Measurements from ENCODE around the gene GXYLT2. TPM values are rescaled to one million over a fixed set of nuclear protein-coding genes. Genes with fewer than 3 reads are reported as not detected.

Gene GXYLT2
- total RNA-seq, 1 donor from 2014 or later = 16.2 TPM

DNA sequence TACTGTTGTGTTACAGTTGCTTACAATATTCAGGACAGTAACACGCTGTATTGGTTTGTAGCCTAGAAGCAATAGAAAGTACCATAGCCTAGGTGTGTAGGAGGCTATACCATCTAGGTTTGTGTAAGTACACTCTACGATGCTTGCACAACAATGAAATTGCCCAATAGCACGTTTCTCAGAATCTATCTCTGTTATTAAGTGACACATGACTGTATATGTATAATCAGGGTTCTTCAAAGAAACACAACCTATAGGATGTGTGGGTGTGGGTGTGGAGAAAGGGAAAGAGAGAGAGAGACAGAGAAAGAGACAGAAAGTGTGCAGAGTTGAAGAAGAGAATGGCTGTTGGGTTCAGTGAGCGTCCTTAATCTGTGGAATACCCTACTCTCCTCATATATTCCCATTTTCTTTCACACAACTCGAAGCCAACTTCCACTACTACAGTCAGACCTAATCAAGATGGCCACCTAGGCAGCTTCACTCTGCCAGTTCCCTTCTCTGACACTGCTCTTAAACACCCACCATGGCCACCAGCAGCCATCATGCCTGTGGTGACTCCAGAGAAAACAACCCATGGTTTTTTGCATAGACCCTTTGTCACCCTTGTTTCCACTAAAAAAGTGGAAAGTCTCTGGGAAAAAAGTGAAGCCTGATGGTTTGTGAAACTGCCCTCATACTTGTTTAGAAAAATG, 103.0 kb downstream of the GXYLT2 start:
- H3K36me3 ChIP-seq = no peaks in the 10 kb centered on the region
- DNase-seq = no peak
- H3K27ac ChIP-seq (replicated peaks) = no peak overlapping the region
- no peaks in the 10 kb centered on the region for H3K4me1 ChIP-seq
- H3K27me3 ChIP-seq (ENCODE audit: low read depth) = no peaks in the 10 kb centered on the region
- peaks cover under 1% of the 10 kb centered on the region for H3K9me3 ChIP-seq (replicated peaks)
- intact Hi-C loops (cut with micrococcal nuclease) = loop anchor here (10.0 kb wide), 1 partner anchor 64 kb away; no protein-coding TSS in a partner anchor
- TF ChIP-seq, protein P1, sequence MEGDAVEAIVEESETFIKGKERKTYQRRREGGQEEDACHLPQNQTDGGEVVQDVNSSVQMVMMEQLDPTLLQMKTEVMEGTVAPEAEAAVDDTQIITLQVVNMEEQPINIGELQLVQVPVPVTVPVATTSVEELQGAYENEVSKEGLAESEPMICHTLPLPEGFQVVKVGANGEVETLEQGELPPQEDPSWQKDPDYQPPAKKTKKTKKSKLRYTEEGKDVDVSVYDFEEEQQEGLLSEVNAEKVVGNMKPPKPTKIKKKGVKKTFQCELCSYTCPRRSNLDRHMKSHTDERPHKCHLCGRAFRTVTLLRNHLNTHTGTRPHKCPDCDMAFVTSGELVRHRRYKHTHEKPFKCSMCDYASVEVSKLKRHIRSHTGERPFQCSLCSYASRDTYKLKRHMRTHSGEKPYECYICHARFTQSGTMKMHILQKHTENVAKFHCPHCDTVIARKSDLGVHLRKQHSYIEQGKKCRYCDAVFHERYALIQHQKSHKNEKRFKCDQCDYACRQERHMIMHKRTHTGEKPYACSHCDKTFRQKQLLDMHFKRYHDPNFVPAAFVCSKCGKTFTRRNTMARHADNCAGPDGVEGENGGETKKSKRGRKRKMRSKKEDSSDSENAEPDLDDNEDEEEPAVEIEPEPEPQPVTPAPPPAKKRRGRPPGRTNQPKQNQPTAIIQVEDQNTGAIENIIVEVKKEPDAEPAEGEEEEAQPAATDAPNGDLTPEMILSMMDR (IDR thresholded peaks at IDR 0.05; ENCODE audit: borderline replicate concordance) = no peak
- H3K4me3 ChIP-seq = no peak overlapping the region

DNA sequence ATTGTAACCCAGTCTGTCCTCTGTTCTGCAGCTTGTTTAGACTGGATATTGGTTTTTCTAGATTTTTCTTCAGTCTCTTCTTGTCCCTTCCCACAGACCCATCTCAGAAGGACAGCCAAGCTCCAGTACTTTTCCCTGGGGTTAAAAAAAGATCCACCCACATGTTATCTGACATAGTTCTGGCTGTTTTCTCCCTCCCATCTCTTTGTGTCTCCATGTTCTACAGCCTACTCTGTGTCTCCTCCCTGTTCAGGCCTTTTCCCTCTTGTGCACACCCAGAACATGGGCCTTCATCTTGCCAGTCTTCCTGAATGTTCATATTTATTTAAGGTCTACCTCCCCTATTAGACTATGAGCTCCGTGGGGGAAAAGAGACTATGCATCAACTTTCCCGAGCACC, 103.7 kb downstream of the GXYLT2 start:
- intact Hi-C loops (cut with micrococcal nuclease) = loop anchor here (10.0 kb wide), 1 partner anchor 63 kb away; no protein-coding TSS in a partner anchor
- no peaks in the 10 kb centered on the region for H3K36me3 ChIP-seq
- no peak overlapping the region for H3K27ac ChIP-seq (replicated peaks)
- H3K9me3 ChIP-seq (replicated peaks) = no peaks in the 10 kb centered on the region
- H3K4me3 ChIP-seq = no peak overlapping the region
- H3K27me3 ChIP-seq (ENCODE audit: low read depth) = no peaks in the 10 kb centered on the region
- no peak for DNase-seq
- TF ChIP-seq, protein P1 (IDR thresholded peaks at IDR 0.05; ENCODE audit: borderline replicate concordance) = no peak
- peaks cover 4% of the 10 kb centered on the region for H3K4me1 ChIP-seq

DNA sequence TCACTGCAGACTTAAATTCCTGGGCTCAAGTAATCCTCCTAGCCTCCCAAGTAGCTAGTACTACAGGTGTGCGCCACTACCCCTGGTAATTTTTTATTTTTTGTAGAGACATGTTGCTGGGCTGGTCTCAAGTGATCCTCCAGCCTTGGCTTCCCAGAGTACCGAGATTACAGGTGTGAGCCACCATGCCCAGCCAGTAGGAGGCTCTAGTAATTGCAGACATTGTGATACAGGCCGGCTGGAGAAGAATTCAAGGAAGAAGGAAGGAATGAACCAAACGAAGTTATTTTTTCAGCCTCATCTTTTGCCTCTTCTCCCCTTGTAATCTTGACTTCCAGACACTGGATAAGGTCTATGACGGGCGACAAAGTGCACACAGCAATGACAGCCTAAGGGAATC, 105.5 kb downstream of the GXYLT2 start:
- no peaks in the 10 kb centered on the region for H3K36me3 ChIP-seq
- TF ChIP-seq, protein P1 (IDR thresholded peaks at IDR 0.05; ENCODE audit: borderline replicate concordance) = no peak
- no peaks in the 10 kb centered on the region for H3K27me3 ChIP-seq (ENCODE audit: low read depth)
- no peaks in the 10 kb centered on the region for H3K9me3 ChIP-seq (replicated peaks)
- no peak overlapping the region for H3K27ac ChIP-seq (replicated peaks)
- DNase-seq = no peak
- peaks cover 21% of the 10 kb centered on the region for H3K4me1 ChIP-seq
- intact Hi-C loops (cut with micrococcal nuclease) = loop anchor here (10.0 kb wide), 1 partner anchor 61 kb away; no protein-coding TSS in a partner anchor
- H3K4me3 ChIP-seq = no peak overlapping the region

DNA sequence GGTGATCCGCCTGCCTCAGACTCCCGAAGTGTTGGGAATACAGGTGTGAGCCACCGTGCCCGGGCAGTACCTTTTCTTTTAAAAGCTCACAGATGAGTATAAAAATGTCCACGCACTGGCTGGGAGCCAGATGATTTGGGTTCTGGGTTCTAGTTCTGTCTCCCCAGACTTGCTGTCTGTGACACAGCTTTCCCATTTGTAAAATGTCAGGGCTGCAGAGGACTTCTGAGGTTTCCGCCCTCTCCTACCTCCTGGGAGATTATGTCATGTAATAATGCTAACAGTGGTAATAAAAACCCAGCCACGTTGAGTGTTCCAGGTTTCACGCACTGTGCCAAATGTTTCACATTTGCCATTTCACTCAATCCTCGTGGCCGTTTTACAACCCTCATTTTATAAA, 107.5 kb downstream of the GXYLT2 start:
- no peak for DNase-seq
- no peak overlapping the region for H3K27ac ChIP-seq (replicated peaks)

DNA sequence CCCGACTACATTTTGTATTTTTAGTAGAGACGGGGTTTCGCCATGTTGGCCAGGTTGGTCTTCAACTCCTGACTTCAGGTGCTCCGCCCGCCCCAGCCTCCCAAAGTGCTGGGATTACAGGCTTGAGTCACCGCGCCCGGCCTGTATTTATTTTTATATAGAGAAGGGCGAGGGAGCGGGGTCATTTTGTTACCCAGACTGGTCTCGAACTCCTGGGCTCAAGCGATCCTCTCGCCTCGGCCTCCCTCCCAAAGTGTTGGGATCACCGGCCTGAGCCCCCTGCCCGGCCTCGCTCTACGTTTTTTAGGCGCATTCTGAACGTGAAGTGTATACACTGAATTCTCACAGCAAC, 108.3 kb downstream of the GXYLT2 start:
- intact Hi-C loops (cut with micrococcal nuclease) = loop anchor here (10.0 kb wide), 1 partner anchor 59 kb away; no protein-coding TSS in a partner anchor
- peaks cover 48% of the 10 kb centered on the region for H3K4me1 ChIP-seq
- peak overlapping the region; percentile 92 for H3K27ac ChIP-seq (replicated peaks)
- peak; percentile 23 for DNase-seq
- peaks cover 4% of the 10 kb centered on the region for H3K36me3 ChIP-seq
- H3K4me3 ChIP-seq = peak overlapping the region; percentile 76
- TF ChIP-seq, protein P1 (IDR thresholded peaks at IDR 0.05; ENCODE audit: borderline replicate concordance) = no peak
- no peaks in the 10 kb centered on the region for H3K9me3 ChIP-seq (replicated peaks)
- no peaks in the 10 kb centered on the region for H3K27me3 ChIP-seq (ENCODE audit: low read depth)

More for the DNA sequence above, 107.5 kb downstream of the GXYLT2 start:
- peaks cover 40% of the 10 kb centered on the region for H3K4me1 ChIP-seq
- H3K4me3 ChIP-seq = no peak overlapping the region
- no peaks in the 10 kb centered on the region for H3K9me3 ChIP-seq (replicated peaks)
- intact Hi-C loops (cut with micrococcal nuclease) = loop anchor here (10.0 kb wide), 1 partner anchor 59 kb away; no protein-coding TSS in a partner anchor
- no peaks in the 10 kb centered on the region for H3K27me3 ChIP-seq (ENCODE audit: low read depth)
- TF ChIP-seq, protein P1 (IDR thresholded peaks at IDR 0.05; ENCODE audit: borderline replicate concordance) = no peak
- peaks cover 4% of the 10 kb centered on the region for H3K36me3 ChIP-seq
